HG03442 (cell line): ENCODE results near the gene C19orf33.
A peak's percentile ranks its signal among the peaks of the same experiment; 100 is the strongest.

Experiments
- ATAC-seq: cut with Tn5 transposase; IDR thresholded peaks from one replicate; pipeline ENCODE4 v1.9.1; 2021; ENCODE audit warnings: mild to moderate bottlenecking, moderate library complexity; ENCODE audit not compliant: unreplicated experiment

The C19orf33 gene

DNA sequence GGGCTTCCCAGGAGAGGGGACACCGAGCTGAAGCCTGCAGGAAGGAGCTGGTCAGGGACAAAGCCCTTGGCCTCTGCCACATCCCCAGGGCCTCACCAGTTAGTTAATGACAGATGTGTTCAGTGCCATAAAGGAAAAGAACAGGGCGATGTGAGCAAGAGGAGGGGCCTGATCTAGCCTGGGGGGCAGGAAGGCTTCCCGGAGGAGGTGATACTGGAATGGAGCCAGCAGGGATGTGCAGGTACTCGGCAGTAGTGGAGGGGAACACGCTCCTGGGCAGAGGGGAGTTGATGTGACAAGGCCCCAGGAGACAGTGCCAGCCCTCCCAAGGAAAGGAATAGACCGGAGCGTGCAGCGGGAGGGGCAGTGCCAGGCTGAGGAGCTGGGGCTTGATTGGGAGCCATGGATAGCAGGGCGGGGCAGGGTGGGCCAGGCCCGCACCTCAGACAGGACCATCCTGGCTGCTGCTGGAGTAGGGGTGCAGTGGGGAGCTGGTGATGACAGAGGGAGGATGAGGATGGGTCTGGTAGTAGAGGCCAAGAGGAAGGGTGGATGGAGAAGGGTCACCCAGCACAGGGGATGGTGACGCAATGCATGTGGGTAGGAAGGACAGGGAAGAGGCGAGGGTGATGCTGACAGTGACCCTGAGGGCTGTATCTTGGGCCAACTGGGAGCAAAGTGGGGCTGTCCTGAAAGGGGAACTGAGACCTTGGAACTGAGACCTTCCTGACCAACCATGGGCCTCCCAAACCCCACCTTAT, 4.1 kb downstream of the C19orf33 start:
- no peak for ATAC-seq

GRCh38 chr19:38308926-38309614, 5.0 kb downstream of the C19orf33 start:
- ATAC-seq = no peak

DNA sequence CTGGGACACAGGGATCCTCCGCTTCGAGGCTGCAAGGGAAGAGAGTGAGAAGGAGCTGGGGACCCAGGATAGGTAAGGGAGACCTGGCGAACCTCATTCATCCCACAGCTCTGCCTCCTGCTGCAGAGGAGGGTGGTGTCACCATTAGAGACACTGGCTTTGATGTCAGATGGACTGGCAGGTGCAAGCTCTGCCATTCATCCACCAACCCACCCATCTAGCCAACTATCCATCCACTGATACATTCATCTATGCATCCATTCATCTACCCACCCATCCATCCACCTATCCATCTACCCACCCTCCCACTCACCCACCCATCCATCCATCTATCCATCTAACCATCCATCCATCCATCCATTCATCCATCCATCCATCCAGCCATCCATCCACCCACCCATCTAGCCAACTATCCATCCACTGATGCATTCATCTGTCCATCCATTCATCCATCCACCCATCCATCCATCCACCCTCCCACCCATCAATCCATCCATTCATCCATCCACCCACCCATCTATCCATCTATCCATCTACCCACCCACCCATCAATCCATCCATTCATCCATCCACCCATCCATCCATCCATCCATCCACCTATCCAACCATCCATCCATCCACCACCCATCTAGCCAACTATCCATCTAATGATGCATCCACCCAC, 5.7 kb downstream of the C19orf33 start:
- no peak for ATAC-seq

- ATAC-seq = no peak
Observed at GRCh38 chr19:38310279-38310670, 6.2 kb downstream of the C19orf33 start.

DNA sequence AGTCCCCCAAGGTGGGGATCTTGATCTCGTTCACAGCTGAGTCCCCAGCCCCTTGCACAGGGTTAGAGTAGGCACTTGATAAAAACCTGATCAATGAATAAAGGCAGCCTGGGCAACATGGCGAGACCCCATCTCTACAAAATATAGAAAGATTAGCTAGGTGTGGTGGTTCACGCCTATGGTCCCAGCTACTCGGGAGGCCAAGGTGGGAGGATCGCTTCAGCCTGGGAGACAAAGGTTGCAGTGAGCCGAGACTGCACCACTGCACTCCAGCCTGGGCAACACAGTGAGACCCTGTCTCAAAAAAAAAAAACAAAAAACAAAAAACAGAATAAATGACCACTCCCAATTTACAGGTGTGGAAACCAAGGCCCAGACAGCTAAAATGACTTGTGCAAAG, 6.9 kb downstream of the C19orf33 start:
- ATAC-seq = no peak

- ATAC-seq = peak; percentile 88
Observed at GRCh38 chr19:38315657-38316476, 11.8 kb downstream of the C19orf33 start, which contains the start of gene YIF1B. Gene YIF1B, minus strand, starts transcription at chr19:38315947. Its CDS starts 30 bp downstream, at chr19:38315917.

- no peak for ATAC-seq
Observed at GRCh38 chr19:38316477-38317067, 12.5 kb downstream of the C19orf33 start.

- ATAC-seq = no peak
Observed at GRCh38 chr19:38317104-38317612, 13.1 kb downstream of the C19orf33 start.

DNA sequence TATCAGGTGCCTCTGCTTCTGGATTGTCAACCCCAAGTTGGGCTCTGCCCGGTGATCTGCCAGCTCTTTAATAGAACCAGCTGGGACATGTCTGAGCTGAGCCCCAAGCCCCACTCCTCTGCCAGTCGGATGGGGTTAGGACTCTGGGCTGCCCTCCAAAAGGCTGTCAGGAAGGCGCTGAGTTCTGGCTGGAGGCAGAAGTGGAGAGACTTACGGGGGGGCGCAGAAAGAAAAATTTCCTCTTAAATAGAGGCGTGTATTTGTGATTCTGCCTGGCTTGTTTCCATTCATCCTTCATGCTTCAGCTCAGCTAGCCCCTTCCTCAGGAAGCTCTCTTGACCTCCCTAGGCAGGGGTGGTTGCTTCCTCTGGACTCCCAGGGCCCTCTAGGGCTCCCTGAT, 14.6 kb downstream of the C19orf33 start:
- no peak for ATAC-seq

GRCh38 chr19:38319421-38320258, 15.6 kb downstream of the C19orf33 start, which contains the start of gene KCNK6:
Gene KCNK6, plus strand, starts transcription at chr19:38319845. Its CDS starts 106 bp downstream, at chr19:38319951.
- ATAC-seq = no peak

GRCh38 chr19:38320969-38321339, 16.9 kb downstream of the C19orf33 start:
- no peak for ATAC-seq

- no peak for ATAC-seq
Observed at GRCh38 chr19:38321646-38322196, 17.7 kb downstream of the C19orf33 start.

DNA sequence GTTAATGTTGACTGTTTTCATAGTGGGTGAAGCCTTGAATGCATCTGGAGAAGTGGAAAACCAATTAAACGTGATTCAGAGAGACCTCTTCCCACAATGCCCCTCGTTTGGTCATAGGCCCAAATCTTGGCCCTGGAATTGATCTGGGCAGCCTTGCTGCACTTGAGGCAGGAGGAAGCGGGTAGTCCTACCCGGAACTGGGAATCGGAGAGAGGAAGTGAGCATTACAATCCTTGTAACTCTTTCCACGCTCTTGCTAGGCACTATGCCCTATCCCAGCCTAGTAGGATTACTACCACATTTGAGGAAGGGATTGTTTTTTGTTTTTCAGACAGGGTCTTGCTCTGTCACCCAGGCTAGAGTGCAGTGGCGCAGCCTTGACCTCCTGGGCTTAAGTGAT, 19.2 kb downstream of the C19orf33 start:
- no peak for ATAC-seq

GRCh38 chr19:38324431-38324830, 20.4 kb downstream of the C19orf33 start:
- ATAC-seq = no peak

DNA sequence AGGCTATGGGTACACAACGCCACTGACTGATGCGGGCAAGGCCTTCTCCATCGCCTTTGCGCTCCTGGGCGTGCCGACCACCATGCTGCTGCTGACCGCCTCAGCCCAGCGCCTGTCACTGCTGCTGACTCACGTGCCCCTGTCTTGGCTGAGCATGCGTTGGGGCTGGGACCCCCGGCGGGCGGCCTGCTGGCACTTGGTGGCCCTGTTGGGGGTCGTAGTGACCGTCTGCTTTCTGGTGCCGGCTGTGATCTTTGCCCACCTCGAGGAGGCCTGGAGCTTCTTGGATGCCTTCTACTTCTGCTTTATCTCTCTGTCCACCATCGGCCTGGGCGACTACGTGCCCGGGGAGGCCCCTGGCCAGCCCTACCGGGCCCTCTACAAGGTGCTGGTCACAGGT, 22.5 kb downstream of the C19orf33 start:
- no peak for ATAC-seq

- ATAC-seq = no peak
Observed at GRCh38 chr19:38329651-38330050, 25.6 kb downstream of the C19orf33 start.

DNA sequence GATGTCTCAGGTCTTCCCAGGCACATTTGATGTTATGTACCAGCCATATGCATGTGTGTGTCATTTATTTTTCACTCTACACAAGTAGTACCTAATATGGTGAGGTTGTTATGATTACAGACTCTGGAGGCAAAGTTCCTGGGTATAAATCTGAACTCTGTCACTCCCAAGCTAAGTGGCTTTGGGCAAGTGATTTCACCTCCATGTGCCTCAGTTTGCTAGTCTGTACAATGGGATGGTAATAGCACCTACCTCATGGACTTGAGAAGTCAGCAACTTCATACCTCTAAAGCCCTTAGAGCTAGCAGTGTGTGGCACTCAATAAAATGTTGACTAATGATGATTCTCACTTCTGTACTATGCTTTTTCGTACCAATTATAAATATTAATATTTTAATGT, 27.7 kb downstream of the C19orf33 start:
- ATAC-seq = no peak

GRCh38 chr19:38333245-38333644, 29.2 kb downstream of the C19orf33 start:
- no peak for ATAC-seq
